Vagina (tissue), 2 donors: ENCODE results near the gene BAIAP2L1. TPM values are rescaled to one million over a fixed set of nuclear protein-coding genes. Genes with fewer than 3 reads are reported as not detected.

Source experiments
- DNase-seq, 2 donors: peaks; one replicate each; pipeline ENCODE4 v3.0.0-alpha.2; 2017; ENCODE audit errors: extremely low spot score in 2 of 2
- H3K27ac ChIP-seq: fragments of 200-600 bp; sonication (generic); one replicate; pipeline ENCODE4 v1.5.1; 2019
- H3K27me3 ChIP-seq: fragments of 200-600 bp; sonication (generic); one replicate; pipeline ENCODE4 v1.5.1; 2019
- H3K36me3 ChIP-seq, 2 donors: fragments of 200-600 bp; sonication (generic); one replicate each; pipeline ENCODE4 v1.5.1; 2017 to 2019
- H3K4me1 ChIP-seq: fragments of 200-600 bp; sonication (generic); one replicate; pipeline ENCODE4 v1.5.1; 2019
- H3K4me3 ChIP-seq, 2 donors: fragments of 200-600 bp; sonication (generic); 1 replicate in 1 of 2; 2 replicates in 1 of 2; pipeline ENCODE4 v1.5.1; 2016 to 2019
- H3K9me3 ChIP-seq: fragments of 200-600 bp; sonication (generic); one replicate; pipeline ENCODE4 v1.5.1; 2019
- POLR2A ChIP-seq, 2 donors: fragments of 450-650 bp; IDR thresholded peaks; one replicate each; pipeline ENCODE4 v1.6.1; 2017; ENCODE audit warnings: antibody characterized with exemption in 2 of 2, mild to moderate bottlenecking in 2 of 2, moderate library complexity in 2 of 2
- POLR2AphosphoS5 ChIP-seq, 2 donors: sonication (generic); formaldehyde crosslinking; IDR thresholded peaks; one replicate each; pipeline ENCODE4 v1.9.0; 2017; ENCODE audit warnings: antibody characterized with exemption in 2 of 2, mild to moderate bottlenecking in 2 of 2, low read depth in 1 of 2; ENCODE audit not compliant: insufficient read depth in 1 of 2
- intact Hi-C: fragments of 100-400 bp; cut with DNase I; formaldehyde crosslinking; loops from one replicate; pipeline ENCODE4 v1.15.1; 2023
- total RNA-seq: library from RNA; depleted of rRNA; stranded (reverse); fragments of >200 nt; gene quantifications from one replicate; pipeline ENCODE4 v1.2.3, GENCODE V29; 2016
- TF ChIP-seq, protein P1 (sequence below), 3 experiments: fragments of 450-650 bp in 2 of 3; fragments of 200-600 bp in 1 of 3; sonication (generic) in 1 of 3; IDR thresholded peaks; one replicate each; pipeline ENCODE4 v1.5.1; 2017 to 2019; ENCODE audit warnings: antibody characterized with exemption in 3 of 3, mild to moderate bottlenecking in 2 of 3, moderate library complexity in 2 of 3

The BAIAP2L1 gene
- total RNA-seq, 1 donor from 2014 or later: 17.2 TPM

DNA sequence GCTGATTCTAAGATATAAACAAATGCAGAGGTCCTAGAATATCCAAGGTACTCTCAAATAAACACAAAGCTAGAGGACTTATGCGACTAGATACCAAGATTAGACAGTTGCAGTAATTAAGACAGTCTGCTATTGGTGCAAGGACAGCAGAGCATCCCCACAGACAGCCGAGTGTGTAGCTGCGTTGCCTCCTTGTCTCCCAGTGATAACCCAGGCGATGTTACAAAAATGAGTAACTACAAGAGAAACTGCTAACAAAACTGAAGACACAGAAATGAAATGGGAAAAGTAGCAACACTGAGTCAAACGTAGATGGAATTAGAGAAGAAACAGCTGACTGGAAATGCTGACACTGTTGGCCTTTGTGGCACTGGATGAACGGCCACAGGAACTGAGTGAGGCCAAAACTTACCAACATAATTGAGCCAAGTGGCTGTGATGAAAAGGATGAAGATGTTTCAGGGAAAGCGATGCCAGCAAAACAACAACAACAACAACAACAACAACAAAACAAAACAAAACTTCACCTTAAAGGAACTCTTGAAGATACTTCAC lies 54.3 kb downstream of the BAIAP2L1 start:
- TF ChIP-seq, protein P1, sequence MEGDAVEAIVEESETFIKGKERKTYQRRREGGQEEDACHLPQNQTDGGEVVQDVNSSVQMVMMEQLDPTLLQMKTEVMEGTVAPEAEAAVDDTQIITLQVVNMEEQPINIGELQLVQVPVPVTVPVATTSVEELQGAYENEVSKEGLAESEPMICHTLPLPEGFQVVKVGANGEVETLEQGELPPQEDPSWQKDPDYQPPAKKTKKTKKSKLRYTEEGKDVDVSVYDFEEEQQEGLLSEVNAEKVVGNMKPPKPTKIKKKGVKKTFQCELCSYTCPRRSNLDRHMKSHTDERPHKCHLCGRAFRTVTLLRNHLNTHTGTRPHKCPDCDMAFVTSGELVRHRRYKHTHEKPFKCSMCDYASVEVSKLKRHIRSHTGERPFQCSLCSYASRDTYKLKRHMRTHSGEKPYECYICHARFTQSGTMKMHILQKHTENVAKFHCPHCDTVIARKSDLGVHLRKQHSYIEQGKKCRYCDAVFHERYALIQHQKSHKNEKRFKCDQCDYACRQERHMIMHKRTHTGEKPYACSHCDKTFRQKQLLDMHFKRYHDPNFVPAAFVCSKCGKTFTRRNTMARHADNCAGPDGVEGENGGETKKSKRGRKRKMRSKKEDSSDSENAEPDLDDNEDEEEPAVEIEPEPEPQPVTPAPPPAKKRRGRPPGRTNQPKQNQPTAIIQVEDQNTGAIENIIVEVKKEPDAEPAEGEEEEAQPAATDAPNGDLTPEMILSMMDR (IDR thresholded peaks at IDR 0.05): no peak
- no peak for TF ChIP-seq POLR2AphosphoS5 (IDR thresholded peaks at IDR 0.05; ENCODE audit: insufficient read depth in 1 of 2, low read depth in 1 of 2)
- TF ChIP-seq POLR2A (IDR thresholded peaks at IDR 0.05): no peak
- intact Hi-C loops: no loop called here
- Histone ChIP-seq H3K27ac (no peak overlapping the region), H3K9me3 (no peaks in the 10 kb centered on the region), H3K36me3 (no peaks in the 10 kb centered on the region), H3K27me3 (no peaks in the 10 kb centered on the region), H3K4me1 (no peaks in the 10 kb centered on the region), H3K4me3 (no peak overlapping the region)
- no peak for DNase-seq

DNA sequence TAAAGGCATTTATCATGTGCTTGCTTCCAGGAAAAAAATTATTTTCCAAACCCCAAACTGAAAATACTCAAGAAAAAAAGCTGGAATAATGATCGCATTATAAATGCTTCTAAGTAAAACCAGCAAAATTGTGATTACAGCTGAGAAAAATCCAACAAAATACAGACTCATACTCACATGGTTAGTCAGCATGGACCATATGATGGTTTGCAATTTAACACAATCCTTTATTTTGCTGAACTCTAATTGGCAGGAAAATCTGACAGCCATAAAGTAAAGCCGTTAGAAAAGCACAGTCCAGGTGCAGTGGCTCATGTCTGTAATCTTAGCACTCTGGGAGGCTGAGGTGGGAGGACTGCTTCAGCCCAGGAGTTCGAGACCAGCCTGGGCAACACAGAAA lies 59.8 kb downstream of the BAIAP2L1 start:
- TF ChIP-seq POLR2AphosphoS5 (IDR thresholded peaks at IDR 0.05; ENCODE audit: insufficient read depth in 1 of 2, low read depth in 1 of 2): no peak
- TF ChIP-seq POLR2A (IDR thresholded peaks at IDR 0.05): no peak
- TF ChIP-seq, protein P1 (IDR thresholded peaks at IDR 0.05): no peak
- DNase-seq: no peak
- Histone ChIP-seq H3K36me3 (no peaks in the 10 kb centered on the region), H3K4me3 (no peak overlapping the region), H3K4me1 (no peaks in the 10 kb centered on the region), H3K27me3 (no peaks in the 10 kb centered on the region), H3K27ac (no peak overlapping the region), H3K9me3 (no peaks in the 10 kb centered on the region)
- intact Hi-C loops: no loop called here

DNA sequence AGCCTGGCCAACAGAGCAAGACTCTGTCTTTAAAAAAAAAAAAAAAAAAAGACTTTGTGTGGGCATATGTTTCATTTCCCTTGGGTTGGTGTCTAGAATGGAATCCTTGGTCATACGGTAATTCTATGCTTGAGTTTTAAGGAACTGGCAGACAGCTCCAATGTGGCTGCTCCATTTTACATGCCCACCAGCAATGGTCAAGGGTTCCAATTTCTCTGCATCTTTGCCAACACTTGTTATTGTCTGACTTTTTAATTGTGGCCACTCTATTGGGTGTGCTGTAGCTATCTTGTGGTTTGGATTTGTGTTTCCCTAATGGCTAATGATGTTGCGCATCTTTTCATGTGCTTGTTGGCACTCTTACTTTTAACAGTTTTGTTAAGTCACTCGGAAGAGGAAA lies 61.8 kb downstream of the BAIAP2L1 start:
- intact Hi-C loops: no loop called here
- no peak for DNase-seq
- no peaks in the 10 kb centered on the region for H3K36me3 ChIP-seq
- no peak overlapping the region for H3K27ac ChIP-seq
- no peaks in the 10 kb centered on the region for H3K9me3 ChIP-seq
- no peak for TF ChIP-seq POLR2AphosphoS5 (IDR thresholded peaks at IDR 0.05; ENCODE audit: insufficient read depth in 1 of 2, low read depth in 1 of 2)
- TF ChIP-seq, protein P1 (IDR thresholded peaks at IDR 0.05): no peak
- no peak overlapping the region for H3K4me3 ChIP-seq
- no peaks in the 10 kb centered on the region for H3K4me1 ChIP-seq
- H3K27me3 ChIP-seq: no peaks in the 10 kb centered on the region

DNA sequence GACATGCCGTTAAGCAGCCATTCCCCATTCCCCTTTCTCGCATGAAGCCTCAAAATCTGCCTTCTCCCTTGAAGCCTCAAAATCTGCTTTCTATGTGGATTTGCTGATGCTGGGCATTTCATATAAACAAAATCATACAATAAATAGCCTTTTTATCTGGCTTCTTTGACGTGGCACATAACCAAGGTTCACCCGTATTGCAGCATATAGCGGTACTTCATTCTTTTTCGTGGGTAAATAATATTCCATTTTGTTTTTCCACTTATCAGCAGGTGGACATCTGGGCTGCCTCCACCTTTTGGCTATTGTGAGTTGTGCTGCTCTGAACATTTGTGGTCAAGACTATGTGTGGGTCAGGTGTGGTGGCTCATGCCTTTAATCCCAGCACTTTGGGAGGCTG lies 62.4 kb downstream of the BAIAP2L1 start:
- no peaks in the 10 kb centered on the region for H3K27me3 ChIP-seq
- TF ChIP-seq POLR2A (IDR thresholded peaks at IDR 0.05) (no peak), POLR2AphosphoS5 (IDR thresholded peaks at IDR 0.05; ENCODE audit: insufficient read depth in 1 of 2, low read depth in 1 of 2) (no peak)
- TF ChIP-seq, protein P1 (IDR thresholded peaks at IDR 0.05): no peak
- no peak for DNase-seq
- H3K27ac ChIP-seq: no peak overlapping the region
- no peaks in the 10 kb centered on the region for H3K36me3 ChIP-seq
- H3K9me3 ChIP-seq: no peaks in the 10 kb centered on the region
- intact Hi-C loops: no loop called here
- H3K4me1 ChIP-seq: no peaks in the 10 kb centered on the region
- no peak overlapping the region for H3K4me3 ChIP-seq

DNA sequence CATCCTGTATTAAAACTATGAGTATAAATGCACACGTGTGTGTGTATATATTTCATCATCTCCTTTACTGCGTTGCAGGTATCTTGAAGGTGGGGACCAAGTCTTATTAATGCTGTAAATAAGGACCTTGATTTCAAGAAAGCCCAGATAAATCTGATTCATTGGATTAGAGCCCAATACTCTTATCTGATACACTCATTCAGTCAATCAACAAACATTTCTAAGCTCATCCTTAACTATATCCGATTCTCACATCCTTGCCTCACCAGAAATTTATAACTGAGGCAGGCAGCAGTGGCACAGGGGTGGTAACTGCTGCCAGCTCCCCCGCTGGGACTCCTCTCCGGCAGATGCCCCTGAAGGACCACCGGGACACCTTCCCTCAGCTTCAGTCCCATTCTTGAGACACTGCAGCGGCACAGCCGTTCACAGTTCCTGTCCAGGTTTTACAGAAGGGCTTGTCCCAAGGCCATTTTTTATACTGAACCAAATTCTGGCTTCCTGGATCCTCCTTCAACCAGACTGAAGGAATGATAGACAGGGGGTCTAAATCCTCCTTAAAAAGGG lies 65.4 kb downstream of the BAIAP2L1 start:
- no peaks in the 10 kb centered on the region for H3K9me3 ChIP-seq
- TF ChIP-seq, protein P1 (IDR thresholded peaks at IDR 0.05): no peak
- TF ChIP-seq POLR2A (IDR thresholded peaks at IDR 0.05) (no peak), POLR2AphosphoS5 (IDR thresholded peaks at IDR 0.05; ENCODE audit: insufficient read depth in 1 of 2, low read depth in 1 of 2) (no peak)
- no peaks in the 10 kb centered on the region for H3K27me3 ChIP-seq
- no peak overlapping the region for H3K27ac ChIP-seq
- no peak for DNase-seq
- no peak overlapping the region for H3K4me3 ChIP-seq
- H3K36me3 ChIP-seq: no peaks in the 10 kb centered on the region
- intact Hi-C loops: no loop called here
- no peaks in the 10 kb centered on the region for H3K4me1 ChIP-seq
